Embryonic facial prominence (tissue), 1 donor: ENCODE measurements around the gene ABCA9.
"Not testable (repeated sequence)": the region's sequence is repeated elsewhere in the genome, so short reads cannot be mapped to it uniquely, and the experiment has no call there.

Experiments
- DNase-seq: peaks from one replicate; pipeline ENCODE4 v3.0.0-alpha.2; 2016; ENCODE audit errors: extremely low spot score

The ABCA9 gene, protein sequence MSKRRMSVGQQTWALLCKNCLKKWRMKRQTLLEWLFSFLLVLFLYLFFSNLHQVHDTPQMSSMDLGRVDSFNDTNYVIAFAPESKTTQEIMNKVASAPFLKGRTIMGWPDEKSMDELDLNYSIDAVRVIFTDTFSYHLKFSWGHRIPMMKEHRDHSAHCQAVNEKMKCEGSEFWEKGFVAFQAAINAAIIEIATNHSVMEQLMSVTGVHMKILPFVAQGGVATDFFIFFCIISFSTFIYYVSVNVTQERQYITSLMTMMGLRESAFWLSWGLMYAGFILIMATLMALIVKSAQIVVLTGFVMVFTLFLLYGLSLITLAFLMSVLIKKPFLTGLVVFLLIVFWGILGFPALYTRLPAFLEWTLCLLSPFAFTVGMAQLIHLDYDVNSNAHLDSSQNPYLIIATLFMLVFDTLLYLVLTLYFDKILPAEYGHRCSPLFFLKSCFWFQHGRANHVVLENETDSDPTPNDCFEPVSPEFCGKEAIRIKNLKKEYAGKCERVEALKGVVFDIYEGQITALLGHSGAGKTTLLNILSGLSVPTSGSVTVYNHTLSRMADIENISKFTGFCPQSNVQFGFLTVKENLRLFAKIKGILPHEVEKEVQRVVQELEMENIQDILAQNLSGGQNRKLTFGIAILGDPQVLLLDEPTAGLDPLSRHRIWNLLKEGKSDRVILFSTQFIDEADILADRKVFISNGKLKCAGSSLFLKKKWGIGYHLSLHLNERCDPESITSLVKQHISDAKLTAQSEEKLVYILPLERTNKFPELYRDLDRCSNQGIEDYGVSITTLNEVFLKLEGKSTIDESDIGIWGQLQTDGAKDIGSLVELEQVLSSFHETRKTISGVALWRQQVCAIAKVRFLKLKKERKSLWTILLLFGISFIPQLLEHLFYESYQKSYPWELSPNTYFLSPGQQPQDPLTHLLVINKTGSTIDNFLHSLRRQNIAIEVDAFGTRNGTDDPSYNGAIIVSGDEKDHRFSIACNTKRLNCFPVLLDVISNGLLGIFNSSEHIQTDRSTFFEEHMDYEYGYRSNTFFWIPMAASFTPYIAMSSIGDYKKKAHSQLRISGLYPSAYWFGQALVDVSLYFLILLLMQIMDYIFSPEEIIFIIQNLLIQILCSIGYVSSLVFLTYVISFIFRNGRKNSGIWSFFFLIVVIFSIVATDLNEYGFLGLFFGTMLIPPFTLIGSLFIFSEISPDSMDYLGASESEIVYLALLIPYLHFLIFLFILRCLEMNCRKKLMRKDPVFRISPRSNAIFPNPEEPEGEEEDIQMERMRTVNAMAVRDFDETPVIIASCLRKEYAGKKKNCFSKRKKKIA (N-terminal part only)

GRCh38 chr17:69060822-69061221 lies at the start of gene ABCA9:
Gene ABCA9, minus strand, starts transcription at chr17:69060927. Its CDS starts 9,801 bp downstream, at chr17:69051126.
- DNase-seq = peak; percentile 47

GRCh38 chr17:69105907-69106730 lies 45.4 kb upstream of the ABCA9 start:
- no peak for DNase-seq

DNA sequence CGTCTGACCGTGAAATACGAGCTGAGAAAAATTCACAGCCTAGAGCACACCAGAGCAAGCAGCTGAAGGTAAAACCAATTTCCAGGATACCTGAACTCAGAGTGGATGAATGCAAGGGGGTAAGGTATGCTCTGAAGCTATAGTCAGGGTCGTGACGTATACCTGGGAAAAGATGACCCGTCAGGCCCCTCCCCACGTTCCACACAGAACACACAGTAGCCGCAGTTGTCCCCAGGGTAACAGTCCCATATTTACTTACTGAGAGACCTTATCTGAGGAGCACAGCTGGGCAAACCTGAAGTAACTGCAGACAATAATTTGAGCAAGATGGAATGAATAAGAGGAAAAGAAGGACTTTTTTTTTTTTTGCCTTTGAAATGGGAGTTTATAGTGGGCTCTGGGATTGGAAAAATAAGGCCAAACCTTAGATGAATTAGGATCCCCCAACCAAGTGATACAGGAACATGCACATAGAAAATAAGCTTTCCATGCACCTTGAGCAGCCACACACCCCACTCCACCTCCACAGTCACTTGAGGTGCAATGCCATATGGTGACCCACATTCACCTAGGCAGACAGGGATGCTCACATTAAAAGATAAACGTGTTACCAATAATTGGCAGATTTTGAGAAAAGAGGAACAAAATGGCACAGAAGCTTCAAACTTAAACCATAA lies 43.0 kb upstream of the ABCA9 start:
- no peak for DNase-seq

- DNase-seq = no peak
These were observed 37.9 kb upstream of the ABCA9 start for GRCh38 chr17:69098625-69099024.

GRCh38 chr17:69096541-69096940 lies 35.8 kb upstream of the ABCA9 start:
- DNase-seq = no peak

- DNase-seq = no peak
These were observed 33.3 kb upstream of the ABCA9 start for GRCh38 chr17:69093995-69094394.

GRCh38 chr17:69093279-69093789 lies 32.6 kb upstream of the ABCA9 start:
- DNase-seq = no peak

DNA sequence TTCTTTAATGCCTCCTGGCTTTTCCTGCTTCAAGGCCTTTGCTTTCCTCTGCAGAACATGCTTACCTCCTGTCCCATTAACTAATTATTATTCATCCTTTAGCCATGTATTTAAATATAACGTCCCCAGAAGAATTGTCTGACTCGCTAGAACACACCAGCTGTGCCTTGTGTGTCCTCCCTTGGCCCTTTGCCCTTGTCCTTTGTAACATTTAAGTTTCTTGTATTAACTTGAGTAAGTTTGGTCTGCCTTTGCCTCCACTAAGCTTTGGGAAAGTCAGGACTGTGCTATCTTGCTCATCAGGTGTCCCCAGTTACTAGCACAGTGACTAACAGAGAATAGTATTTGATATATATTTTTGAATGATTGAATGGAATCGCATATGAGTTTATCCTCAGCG lies 29.6 kb upstream of the ABCA9 start:
- no peak for DNase-seq

- DNase-seq = no peak
These were observed 28.0 kb upstream of the ABCA9 start for GRCh38 chr17:69088643-69089200.

DNA sequence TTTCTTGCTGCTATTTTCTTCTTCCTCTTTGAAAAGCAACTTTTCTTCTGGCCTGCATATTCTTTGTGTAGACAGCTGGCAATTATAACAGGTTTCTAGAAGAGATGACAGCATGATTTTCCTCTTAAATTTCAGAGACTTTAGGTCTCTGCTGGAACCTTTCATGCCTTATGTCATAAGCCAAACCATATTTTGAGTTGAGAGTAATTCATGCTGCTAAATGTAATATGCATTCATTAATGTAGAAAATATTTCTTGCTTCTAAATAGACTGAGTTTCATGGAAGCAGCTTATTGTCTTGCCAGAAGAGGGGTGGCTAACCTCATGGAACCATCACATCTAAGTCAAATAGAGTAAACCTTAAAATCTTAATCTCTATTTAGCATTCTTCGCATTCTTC lies 25.9 kb upstream of the ABCA9 start:
- DNase-seq = no peak

GRCh38 chr17:69084911-69085310 lies 24.2 kb upstream of the ABCA9 start:
- DNase-seq = no peak

DNA sequence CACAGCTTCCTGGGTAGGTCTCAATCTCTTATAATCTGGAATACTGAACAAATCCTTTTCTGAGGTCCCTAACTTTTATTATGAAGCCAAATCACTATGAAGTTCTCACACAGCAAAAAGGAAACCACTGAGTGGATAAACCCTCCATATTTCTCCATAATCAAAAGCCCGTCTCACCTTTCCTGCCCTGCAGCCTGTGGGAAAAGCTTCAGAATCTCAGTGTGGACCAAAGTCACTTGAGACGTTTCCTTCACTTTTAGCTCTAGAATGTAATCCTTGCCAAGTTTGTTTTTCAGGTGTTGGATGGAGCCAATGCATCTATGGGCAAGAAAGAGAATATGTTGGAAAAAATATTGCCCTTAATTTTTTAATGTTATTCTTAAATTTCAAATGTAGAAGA lies 22.0 kb upstream of the ABCA9 start:
- no peak for DNase-seq

GRCh38 chr17:69078864-69079263 lies 18.1 kb upstream of the ABCA9 start:
- no peak for DNase-seq

DNA sequence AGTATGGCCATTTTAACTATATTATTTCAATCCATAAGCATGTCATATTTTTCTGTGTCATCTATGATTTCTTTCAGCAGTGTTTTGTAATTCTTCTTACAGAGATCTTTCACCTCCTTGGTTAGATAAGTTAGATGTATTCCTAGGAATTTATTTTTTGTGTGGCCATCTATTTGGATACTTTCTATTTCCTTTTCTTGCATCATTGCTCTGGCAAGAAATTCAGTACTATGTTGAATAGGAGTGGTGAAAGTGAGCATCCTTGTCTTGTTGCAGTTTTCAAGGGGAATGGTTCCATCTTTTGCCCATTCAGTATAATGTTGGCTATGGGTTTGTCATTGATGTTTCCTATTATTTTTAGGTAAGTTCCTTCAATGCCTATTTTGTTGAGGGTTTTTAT lies 15.1 kb upstream of the ABCA9 start:
- no peak for DNase-seq

- not testable (repeated sequence) for DNase-seq
These were observed 12.7 kb upstream of the ABCA9 start for GRCh38 chr17:69073392-69073791.

GRCh38 chr17:69072803-69073256 lies 12.1 kb upstream of the ABCA9 start:
- not testable (repeated sequence) for DNase-seq

GRCh38 chr17:69071233-69071586 lies 10.5 kb upstream of the ABCA9 start:
- not testable (repeated sequence) for DNase-seq

DNA sequence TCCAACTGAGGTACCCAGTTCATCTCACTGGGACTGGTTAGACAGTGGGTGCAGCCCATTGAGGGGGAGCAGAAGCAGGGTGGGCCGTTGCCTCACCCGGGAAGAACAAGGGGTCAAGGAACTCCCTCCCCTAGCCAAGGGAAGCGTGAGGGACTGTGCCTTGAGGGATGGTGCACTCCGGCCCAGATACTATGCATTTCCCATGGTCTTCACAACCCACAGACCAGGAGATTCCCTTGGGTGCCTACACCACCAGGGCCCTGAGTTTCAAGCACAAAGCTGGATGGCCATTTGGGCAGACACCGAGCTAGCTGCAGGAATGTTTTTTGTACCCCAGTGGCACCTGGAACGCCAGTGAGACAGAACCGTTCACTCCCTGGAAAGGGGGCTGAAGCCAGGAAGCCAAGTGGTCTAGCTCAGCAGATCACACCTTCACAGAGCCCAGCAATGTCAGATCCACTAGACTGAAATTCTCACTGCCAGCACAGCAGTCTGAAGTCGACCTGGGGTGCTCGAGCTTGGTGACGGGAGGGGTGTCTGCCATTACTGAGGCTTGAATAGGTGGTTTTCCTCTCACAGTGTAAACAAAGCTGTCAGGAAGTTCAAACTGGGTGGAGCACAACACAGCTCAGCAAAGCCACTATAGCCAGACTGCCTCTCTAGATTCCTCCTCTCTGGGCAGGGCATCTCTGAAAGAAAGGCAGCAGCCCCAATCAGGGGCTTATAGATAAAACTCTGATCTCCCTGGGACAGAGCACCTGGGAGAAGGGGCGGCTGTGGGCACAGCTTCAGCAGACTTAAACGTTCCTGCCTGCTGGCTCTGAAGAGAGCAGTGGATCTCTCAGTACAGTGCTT lies 9.9 kb upstream of the ABCA9 start:
- DNase-seq = not testable (repeated sequence)

- DNase-seq = no peak
These were observed 8.6 kb upstream of the ABCA9 start for GRCh38 chr17:69069226-69069750.
